Heart left ventricle (tissue), 16 donors: ENCODE measurements around the gene ARL10. TPM values are rescaled to one million over a fixed set of nuclear protein-coding genes. Genes with fewer than 3 reads are reported as not detected.
A peak's percentile ranks its signal among the peaks of the same experiment; 100 is the strongest.

Experiments
- ATAC-seq, 4 donors: fragments of 200-7000 bp; cut with Tn5 transposase; one replicate each; pipeline ENCODE4 v1.9.1; 2020 to 2022; ENCODE audit warnings: moderate library complexity in 4 of 4, mild to moderate bottlenecking in 3 of 4, moderate number of reproducible peaks in 1 of 4
- DNase-seq, 5 donors: peaks; one replicate each; pipeline ENCODE4 v3.0.0-alpha.2; 2020
- H3K27ac ChIP-seq, 12 donors: fragments of 200-600 bp; sonication (generic) in 4 of 12; one replicate each; pipeline versions ENCODE4 v1.5.0 to v1.8.0; 2016 to 2022; ENCODE audit warnings: mild to moderate bottlenecking in 2 of 12
- H3K27me3 ChIP-seq, 9 donors: fragments of 200-600 bp; sonication (generic) in 2 of 9; one replicate each; pipeline versions ENCODE4 v1.5.1 to v1.8.0; 2016 to 2022; ENCODE audit warnings: mild to moderate bottlenecking in 3 of 9
- H3K36me3 ChIP-seq, 9 donors: fragments of 200-600 bp; sonication (generic) in 2 of 9; one replicate each; pipeline versions ENCODE4 v1.5.0 to v1.8.0; 2018 to 2022; ENCODE audit warnings: mild to moderate bottlenecking in 2 of 9
- H3K4me1 ChIP-seq, 12 donors: fragments of 200-600 bp; sonication (generic) in 4 of 12; one replicate each; pipeline versions ENCODE4 v1.5.0 to v1.8.0; 2016 to 2022; ENCODE audit warnings: mild to moderate bottlenecking in 3 of 12
- H3K4me3 ChIP-seq, 12 donors: fragments of 200-600 bp; sonication (generic) in 4 of 12; one replicate each; pipeline versions ENCODE4 v1.5.0 to v1.8.0; 2017 to 2022; ENCODE audit warnings: mild to moderate bottlenecking in 9 of 12, moderate library complexity in 4 of 12
- H3K9me3 ChIP-seq, 12 donors: fragments of 200-600 bp; sonication (generic) in 4 of 12; one replicate each; pipeline versions ENCODE4 v1.5.0 to v1.8.0; 2016 to 2022; ENCODE audit warnings: mild to moderate bottlenecking in 1 of 12
- POLR2A ChIP-seq, 2 donors: fragments of 450-650 bp; IDR thresholded peaks; one replicate each; pipeline ENCODE4 v1.6.1; 2017; ENCODE audit warnings: antibody characterized with exemption in 2 of 2, mild to moderate bottlenecking in 2 of 2, moderate library complexity in 2 of 2
- WGBS, 4 donors: extraction: QIAGEN DNeasy Blood & Tissue Kit in 2 of 4; methylation state at CpG; one replicate each; pipeline versions ENCODE4 v1.1.5 to v1.1.7; 2013 to 2018; 5-methylcytosine and 5-hydroxymethylcytosine counted together
- intact Hi-C, 10 donors: fragments of 100-400 bp; cut with DNase I; formaldehyde crosslinking; loops; one replicate each; pipeline versions ENCODE4 v1.11.1 to v1.14.2; 2022
- polyA plus RNA-seq, 2 donors: library from polyadenylated mRNA; stranded (reverse); fragments of 200-250 nt; gene quantifications; one replicate each; pipeline ENCODE4 v1.2.3, GENCODE V29; 2013
- total RNA-seq, 9 donors: library from RNA; depleted of rRNA in 2 of 9; stranded (reverse); fragments of >200 nt in 2 of 9; fragmentation: NEBNext Ultra II Directional in 3 of 9; extraction: Animal tissue kit (Norgen Biotek cat#: 25700) in 3 of 9; gene quantifications; one replicate each; pipeline versions ENCODE4 v1.1.0 to v1.2.4, GENCODE V29; 2016 to 2023
- TF ChIP-seq, protein P1 (sequence below), 12 donors: fragments of 200-600 bp; sonication (generic) in 4 of 12; IDR thresholded peaks; one replicate each; pipeline versions ENCODE4 v1.5.0 to v1.8.0; 2018 to 2022; ENCODE audit warnings: antibody characterized with exemption in 12 of 12, mild to moderate bottlenecking in 5 of 12
- donor health status: ischemic (EF 13 %, LVEDD 7.1; RV severe dilation, severe dysfunction).
- donor health status: healthy with polysubstance abuse.
- donor health status: DM: no; HTN: yes; CAD: no.
- donor health status: DM: no; HTN: no; CAD: no.
- donor health status: ischemic (EF 25% LVEDD 6.9; RV normal size, moderate dysfunction).
- donor health status: ischemic (EF 25% LVEDD 5.7; RV mildly dilated, moderate dysfunction).
- donor health status: healthy.
- donor health status: DM: yes; HTN: yes; CAD: no.
- donor health status: ischemic (EF 35%, LVEDD 5.7; RV mildly dilated, moderate dysfunction).
- donor health status: nonischemic (EF 11% LVEDD 7.7; RV severe dilation, severe dysfunction).
- donor health status: DM: yes; HTN: yes; CAD: no.
- donor health status: PGD.
- donor health status: ischemic (EF 29% LVEDD 5.4; RV normal size, mild dysfunction).
- donor health status: nonischemic (EF 23%, LVEDD 6.1; RV moderate dilation, normal function).

ARL10 gene
- total and polyA plus RNA-seq, 11 donors = 1.5 to 8.1 (median 5.4) TPM

DNA sequence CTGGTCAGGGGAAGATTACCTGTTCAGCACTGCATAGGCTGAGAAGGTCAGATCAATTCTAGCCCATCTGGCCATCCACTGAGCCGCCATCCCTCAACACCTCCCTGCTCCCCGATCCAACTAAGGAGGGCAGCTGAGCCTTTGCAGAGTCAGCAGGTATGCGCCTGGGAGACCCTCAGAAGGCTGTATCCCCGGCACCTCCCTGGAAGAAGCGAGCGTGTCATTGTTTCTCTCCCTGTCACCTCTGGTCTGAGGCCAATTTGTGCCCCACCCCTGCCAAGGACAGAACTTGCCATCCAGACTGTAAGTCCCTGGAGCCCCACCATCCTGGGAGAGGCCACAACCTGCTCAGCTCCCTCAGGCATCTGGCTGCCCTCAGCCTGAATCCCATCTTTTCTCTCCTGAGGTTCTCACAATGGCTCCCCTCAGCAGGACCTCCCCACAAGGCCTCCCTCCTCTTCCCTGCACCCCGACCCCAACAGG lies 48.5 kb downstream of the ARL10 start:
- intact Hi-C loops = loop anchor here in 4 of 10 donors (10.0 kb wide), 3 partner anchors 121 to 241 kb away; partner anchors contain the start of genes CDHR2 (in 2 of the 4) and RNF44 (in 1 of the 4)
- DNase-seq (no peak), ATAC-seq (no peak)
- TF ChIP-seq POLR2A (IDR thresholded peaks at IDR 0.05) = no peak
- TF ChIP-seq, protein P1, sequence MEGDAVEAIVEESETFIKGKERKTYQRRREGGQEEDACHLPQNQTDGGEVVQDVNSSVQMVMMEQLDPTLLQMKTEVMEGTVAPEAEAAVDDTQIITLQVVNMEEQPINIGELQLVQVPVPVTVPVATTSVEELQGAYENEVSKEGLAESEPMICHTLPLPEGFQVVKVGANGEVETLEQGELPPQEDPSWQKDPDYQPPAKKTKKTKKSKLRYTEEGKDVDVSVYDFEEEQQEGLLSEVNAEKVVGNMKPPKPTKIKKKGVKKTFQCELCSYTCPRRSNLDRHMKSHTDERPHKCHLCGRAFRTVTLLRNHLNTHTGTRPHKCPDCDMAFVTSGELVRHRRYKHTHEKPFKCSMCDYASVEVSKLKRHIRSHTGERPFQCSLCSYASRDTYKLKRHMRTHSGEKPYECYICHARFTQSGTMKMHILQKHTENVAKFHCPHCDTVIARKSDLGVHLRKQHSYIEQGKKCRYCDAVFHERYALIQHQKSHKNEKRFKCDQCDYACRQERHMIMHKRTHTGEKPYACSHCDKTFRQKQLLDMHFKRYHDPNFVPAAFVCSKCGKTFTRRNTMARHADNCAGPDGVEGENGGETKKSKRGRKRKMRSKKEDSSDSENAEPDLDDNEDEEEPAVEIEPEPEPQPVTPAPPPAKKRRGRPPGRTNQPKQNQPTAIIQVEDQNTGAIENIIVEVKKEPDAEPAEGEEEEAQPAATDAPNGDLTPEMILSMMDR (IDR thresholded peaks at IDR 0.05) = no peak
- Histone ChIP-seq H3K9me3 (no peaks in the 10 kb centered on the region), H3K36me3 (peaks cover 0 to 22% (median 16%) of the 10 kb centered on the region in 9 donors), H3K4me1 (peaks cover 10 to 65% (median 42%) of the 10 kb centered on the region in 12 donors), H3K27ac (peak overlapping the region in 9 of 12 donors; percentile 9 to 72 (median 56)), H3K4me3 (peak overlapping the region in 1 of 12 donors; percentile 99), H3K27me3 (no peaks in the 10 kb centered on the region)
- WGBS, 4 donors = 76 to 100% (median 83%) methylated on average over 1 to 7 of the region's 7 CpGs

DNA sequence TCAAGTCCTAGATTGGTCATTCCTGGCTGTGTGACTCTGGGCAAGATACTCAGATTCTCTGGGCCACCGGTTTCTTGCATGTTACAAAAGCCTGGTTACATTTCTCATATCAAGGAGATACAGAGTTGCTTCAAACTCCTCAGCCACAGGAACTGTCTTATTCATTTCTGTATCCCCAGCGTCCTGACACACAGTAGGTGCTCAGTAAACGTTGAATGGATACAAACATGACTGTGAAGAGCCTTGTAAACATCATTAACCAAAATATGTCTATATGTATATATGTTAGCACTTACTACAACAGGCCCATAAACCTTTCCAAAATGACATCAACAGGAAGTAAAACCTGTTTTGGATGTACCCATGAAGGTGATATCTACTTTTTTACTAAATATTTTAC lies 49.4 kb downstream of the ARL10 start:
- intact Hi-C loops = loop anchor here in 7 of 10 donors (5.0 to 10.0 kb wide), 7 partner anchors 47 to 240 kb away; partner anchors contain the start of genes CDHR2 (in 2 of the 7), RNF44 (in 2 of the 7), ARL10 (in 1 of the 7) and KIAA1191 (in 1 of the 7)
- H3K4me1 ChIP-seq = peaks cover 10 to 63% (median 42%) of the 10 kb centered on the region in 12 donors
- 64 to 78% (median 72%) methylated on average over 3 of the region's 3 CpGs for WGBS, 4 donors

DNA sequence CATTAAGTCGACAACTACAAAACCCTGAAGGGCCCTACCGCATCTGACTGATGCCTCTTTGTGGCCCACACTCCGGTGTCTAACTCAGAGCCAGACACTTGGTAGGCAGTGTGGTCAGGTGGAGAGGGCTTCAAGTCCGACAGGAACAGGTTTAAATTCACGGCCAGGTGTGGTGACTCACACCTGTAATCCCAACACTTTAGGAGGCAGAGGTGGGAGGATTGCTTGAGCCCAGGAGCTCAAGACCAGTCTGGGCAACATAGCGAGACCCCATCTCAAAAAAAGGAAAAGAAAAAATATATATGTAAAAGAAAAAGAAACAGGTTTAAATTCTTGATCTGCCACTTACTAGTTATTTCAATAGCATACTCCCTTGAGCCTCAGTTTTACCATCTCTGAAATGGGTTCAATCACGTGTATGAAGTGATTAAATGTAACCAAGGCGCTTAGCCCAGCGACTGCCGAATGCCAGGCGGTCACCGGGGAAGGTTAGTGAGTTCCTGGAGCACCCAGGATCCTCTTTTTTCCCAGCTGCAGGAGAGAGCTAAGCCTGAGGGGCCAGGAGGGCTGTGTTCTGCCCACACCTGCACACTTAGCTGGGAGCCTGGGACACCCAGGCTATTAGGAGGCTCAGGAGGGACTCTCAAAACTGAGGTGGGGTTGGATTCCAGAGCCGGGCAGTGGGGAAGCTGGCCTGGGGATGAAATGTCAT lies 50.1 kb downstream of the ARL10 start:
- TF ChIP-seq, protein P1 (IDR thresholded peaks at IDR 0.05) = no peak
- no peak for TF ChIP-seq POLR2A (IDR thresholded peaks at IDR 0.05)
- DNase-seq (no peak), ATAC-seq (peak in 1 of 4 donors; percentile 18)
- Histone ChIP-seq H3K4me3 (peak overlapping the region; percentile 47 to 100 (median 84)), H3K9me3 (no peaks in the 10 kb centered on the region), H3K27me3 (no peaks in the 10 kb centered on the region), H3K36me3 (peaks cover 0 to 8% (median under 1%) of the 10 kb centered on the region in 9 donors), H3K4me1 (peaks cover 10 to 57% (median 42%) of the 10 kb centered on the region in 12 donors), H3K27ac (peak overlapping the region; percentile 83 to 99 (median 96))
- intact Hi-C loops = loop anchor here in 7 of 10 donors (5.0 to 10.0 kb wide), 7 partner anchors 48 to 239 kb away; partner anchors contain the start of genes CDHR2 (in 2 of the 7), RNF44 (in 2 of the 7), ARL10 (in 1 of the 7) and KIAA1191 (in 1 of the 7)
- 58 to 63% (median 61%) methylated on average over 13 of the region's 13 CpGs for WGBS, 4 donors

More for the DNA sequence above, 49.4 kb downstream of the ARL10 start:
- no peak for DNase-seq
- peaks cover 0 to 13% (median 8%) of the 10 kb centered on the region in 9 donors for H3K36me3 ChIP-seq
- peak overlapping the region in 8 of 12 donors; percentile 69 to 100 (median 88) for H3K4me3 ChIP-seq
- no peaks in the 10 kb centered on the region for H3K9me3 ChIP-seq
- peak overlapping the region in 4 of 12 donors; percentile 95 to 97 (median 96) for H3K27ac ChIP-seq
- H3K27me3 ChIP-seq = no peaks in the 10 kb centered on the region
- no peak for ATAC-seq
- TF ChIP-seq, protein P1 (IDR thresholded peaks at IDR 0.05) = no peak
- TF ChIP-seq POLR2A (IDR thresholded peaks at IDR 0.05) = no peak
